NCI-H69 (cell line): ENCODE data around the gene PHOSPHO1.
"Not testable (repeated sequence)": the region's sequence is repeated elsewhere in the genome, so short reads cannot be mapped to it uniquely, and the experiment has no call there.

Source experiments
- DNase-seq: peaks from one replicate; lab custom pipeline; 2025; lab: John Stamatoyannopoulos, UW

The PHOSPHO1 gene, protein sequence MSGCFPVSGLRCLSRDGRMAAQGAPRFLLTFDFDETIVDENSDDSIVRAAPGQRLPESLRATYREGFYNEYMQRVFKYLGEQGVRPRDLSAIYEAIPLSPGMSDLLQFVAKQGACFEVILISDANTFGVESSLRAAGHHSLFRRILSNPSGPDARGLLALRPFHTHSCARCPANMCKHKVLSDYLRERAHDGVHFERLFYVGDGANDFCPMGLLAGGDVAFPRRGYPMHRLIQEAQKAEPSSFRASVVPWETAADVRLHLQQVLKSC

DNA sequence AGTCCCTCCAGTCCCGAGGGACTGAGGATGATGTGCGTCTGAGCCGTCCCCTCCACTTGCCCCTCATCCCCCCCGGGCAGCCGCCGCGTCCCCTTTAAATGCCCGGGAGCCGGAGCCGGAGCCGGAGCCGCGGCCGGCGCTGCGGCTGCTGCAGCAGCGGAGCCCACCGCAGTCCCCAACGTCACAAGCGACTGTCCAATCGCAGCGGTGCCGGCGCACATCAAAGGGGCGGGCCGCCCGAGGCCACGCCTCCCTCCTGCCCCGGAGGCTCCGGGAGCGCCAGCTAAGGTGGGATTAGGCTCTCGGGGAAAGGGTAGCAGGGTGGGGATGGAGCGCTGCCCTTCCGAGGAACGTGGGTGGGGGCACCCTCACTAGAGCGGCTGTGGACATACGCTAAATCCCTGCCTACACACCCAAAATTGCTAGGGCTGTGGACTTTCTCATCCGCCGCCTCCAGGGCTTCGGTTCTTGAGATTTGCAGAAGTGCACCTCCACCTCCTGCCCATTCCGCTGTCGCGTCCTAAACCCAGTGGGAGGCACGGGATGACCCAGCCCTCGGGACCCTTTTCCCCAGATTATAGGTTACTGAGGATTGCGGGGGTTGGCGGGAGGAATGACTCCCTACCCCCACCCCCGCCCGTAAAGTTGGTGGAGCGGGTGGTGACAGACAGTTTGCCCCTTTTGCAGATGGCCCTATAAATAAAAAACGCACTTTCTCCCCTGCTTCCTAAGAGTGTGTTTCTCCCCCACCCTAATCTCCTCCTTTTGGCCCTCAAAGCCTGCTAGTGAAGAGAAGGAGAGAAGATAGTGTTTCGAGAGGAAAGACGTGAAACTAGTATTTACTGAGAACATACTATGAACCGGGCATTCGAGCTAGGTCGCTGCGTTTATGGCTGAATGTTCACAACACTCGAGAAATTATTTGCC is at the start of gene PHOSPHO1:
TSS of gene PHOSPHO1 (minus strand) at position 152 of the 927 bp plus-strand sequence. CDS start 4,096 bp downstream, outside the sequence.
- peak; percentile 80 for DNase-seq

DNA sequence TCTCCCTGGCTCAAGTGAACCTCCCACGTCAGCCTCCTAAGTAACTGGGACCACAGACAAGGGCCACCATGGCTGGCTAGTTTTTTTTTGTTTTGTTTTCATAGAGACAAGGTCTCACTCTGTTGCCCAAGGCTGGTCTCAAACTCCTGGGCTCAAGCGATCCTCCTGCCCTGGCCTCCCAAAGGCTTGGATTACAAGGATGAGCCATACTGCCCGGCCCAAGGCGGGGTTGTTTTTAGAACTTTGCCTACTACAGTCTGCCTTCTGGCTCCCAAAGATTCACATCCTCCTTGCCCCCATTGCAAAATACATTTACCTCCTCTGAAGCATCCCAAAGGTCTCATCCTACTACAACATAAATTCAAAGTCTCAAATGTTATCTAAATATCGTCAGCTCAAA is 49.5 kb upstream of the PHOSPHO1 start:
- no peak for DNase-seq

DNA sequence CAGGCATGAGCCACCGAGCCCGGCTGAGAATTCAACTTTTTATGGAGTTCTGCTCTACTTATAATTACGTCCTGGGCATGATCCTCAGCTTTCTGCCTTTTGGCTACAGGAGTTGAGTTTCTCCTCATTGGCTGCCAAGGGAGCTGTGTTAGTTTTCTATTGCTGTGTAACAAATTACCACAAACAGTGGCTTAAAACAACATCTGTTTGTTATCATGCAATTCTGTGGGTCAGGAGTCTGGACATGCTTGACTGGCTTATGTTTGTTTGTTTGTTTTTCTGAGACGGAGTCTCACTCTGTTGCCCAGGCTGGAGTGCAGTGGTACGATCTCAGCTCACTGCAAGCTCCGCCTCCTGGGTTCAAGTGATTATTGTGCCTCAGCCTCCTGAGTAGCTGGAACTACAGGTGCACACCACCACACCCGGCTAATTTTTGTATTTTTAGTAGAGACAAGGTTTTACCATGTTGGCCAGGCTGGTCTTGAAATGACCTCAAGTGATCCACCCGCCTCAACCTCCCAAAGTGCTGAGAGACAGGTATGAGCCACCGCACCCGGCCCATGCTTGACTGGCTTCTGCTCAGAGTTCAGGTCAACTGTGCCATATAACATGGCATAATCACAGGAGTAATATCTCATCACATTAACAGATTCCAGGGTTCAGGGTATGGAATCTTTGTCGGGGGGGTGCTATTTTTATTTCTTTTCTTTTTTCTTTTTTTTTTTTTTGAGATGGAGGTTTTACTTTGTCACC is 48.9 kb upstream of the PHOSPHO1 start:
- DNase-seq = not testable (repeated sequence)

DNA sequence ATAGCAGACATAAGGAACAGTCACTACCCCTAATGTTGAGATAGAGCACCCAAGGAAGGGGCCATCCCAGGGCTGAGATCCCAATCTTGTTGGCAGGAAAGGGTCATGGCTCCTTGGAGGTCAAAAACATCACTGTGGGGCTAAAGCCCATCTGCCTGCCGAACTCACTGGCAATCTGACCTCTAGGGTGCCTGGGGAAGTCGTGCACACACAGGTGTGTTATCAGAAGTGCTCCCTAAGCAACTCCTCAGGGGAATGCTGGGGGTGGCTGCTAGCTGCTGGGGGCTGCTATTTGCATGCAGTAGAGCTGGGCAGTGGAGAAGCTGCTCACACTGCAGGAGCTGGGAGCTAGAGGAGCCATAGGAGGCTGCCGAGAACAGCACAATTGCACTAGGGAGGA is 47.5 kb upstream of the PHOSPHO1 start:
- DNase-seq = no peak

DNA sequence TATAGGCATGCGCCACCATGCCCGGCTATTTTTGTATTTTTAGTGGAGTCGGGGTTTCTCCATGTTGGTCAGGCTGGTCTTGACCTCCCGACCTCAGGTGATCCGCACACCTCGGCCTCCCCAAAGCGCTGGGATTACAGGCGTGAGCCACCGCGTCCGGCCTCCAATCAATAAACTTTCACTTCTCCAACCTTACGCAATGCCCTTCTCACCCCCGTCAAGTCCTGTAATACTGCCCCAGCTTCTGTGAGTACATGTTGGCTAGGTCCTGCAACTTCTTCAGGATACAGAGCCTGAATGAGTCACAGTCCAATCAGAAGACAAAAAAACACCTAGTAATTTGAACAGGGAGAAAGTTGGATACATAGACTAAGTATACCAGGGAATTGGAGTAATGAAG is 47.1 kb upstream of the PHOSPHO1 start:
- no peak for DNase-seq

DNA sequence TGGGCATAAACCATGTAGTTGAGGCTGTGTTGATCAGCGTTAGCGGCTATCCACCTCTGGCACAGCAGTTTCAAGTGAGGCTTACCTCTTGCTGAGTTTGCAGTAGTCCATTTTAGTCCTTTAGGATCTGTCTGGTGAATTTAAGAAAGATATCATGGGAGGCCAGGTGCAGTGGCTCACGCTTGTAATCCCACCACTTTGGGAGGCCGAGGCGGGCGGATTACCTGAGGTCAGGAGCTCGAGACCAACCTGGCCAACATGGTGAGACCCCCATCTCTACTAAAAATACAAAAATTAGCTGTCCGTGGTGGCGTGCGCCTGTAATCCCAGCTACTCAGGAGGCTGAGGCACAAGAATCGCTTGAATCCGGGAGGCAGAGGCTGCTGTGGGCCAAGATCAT is 45.4 kb upstream of the PHOSPHO1 start:
- DNase-seq = not testable (repeated sequence)

DNA sequence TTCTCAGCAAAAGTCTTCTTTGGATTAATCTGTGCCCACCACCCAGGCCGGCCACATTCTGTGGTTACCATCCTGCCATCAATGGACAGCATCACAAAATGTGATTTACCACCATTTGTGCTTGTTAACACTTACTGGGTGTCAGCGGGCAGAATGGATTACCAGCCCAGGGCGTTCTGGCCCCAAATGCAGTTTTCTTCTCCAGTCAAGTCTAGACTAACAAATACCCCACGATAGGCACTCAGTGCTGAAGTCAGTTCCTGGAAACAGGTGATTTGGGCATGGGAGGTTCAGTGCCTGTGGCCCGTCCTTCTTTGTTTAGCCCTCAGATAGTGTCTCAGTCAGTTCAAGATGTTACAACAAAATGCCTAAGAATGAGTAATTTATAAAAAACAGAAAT is 38.8 kb upstream of the PHOSPHO1 start:
- DNase-seq = no peak

DNA sequence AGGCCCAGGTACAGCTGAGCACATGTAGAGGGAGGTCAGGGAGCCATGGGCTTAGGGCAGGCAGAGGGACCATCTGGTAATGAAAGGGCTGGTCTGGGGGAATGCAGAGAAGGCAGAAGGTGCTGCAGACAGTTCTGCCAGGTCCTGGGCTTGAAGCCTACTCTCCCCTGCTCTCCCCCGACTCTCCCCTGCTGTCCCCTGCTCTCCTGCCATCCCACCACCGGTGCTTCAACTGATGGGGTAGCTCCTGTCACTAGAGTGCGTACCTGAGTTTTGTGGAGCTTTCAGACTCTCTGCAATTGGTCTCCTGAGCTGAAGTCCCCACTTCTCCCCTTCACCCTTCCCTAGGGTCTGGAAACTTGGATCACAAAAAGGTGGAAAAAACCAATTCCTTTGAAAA is 37.3 kb upstream of the PHOSPHO1 start:
- no peak for DNase-seq

DNA sequence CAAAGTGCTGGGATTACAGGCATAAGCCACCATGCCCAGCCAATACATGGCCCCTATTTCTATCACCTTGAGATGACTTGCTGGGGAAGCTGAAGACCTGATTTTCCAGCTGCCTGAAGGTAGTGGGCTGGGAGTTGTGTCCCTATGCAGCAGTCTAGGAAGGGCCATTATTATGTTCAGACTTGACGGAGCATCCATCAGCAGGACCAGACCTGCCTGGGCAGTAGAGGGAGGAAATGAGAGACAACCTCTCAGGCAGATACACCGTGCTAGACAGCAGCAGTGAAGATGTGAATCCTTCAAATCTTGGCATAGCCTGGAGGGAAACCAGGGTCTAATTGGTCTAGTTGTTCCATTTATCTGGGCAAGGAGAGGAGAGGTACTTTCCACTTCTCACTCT is 35.6 kb upstream of the PHOSPHO1 start:
- DNase-seq = no peak

DNA sequence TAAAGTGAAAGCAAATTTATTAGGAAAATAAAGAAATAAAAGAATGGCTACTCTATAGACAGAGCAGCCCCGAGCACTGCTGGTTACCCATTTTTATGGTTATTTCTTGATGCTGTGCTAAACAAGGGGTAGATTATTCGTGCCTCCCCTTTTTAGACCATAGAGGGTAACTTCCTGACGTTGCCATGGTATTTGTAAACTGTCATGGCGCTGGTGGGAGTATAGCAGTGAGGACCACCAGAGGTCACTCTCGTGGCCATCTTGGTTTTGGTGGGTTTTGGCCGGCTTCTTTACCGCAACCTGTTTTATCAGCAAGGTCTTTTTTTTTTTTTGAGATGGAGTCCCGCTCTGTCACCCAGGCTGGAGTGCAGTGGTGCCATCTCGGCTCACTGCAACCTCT is 31.0 kb upstream of the PHOSPHO1 start:
- not testable (repeated sequence) for DNase-seq

DNA sequence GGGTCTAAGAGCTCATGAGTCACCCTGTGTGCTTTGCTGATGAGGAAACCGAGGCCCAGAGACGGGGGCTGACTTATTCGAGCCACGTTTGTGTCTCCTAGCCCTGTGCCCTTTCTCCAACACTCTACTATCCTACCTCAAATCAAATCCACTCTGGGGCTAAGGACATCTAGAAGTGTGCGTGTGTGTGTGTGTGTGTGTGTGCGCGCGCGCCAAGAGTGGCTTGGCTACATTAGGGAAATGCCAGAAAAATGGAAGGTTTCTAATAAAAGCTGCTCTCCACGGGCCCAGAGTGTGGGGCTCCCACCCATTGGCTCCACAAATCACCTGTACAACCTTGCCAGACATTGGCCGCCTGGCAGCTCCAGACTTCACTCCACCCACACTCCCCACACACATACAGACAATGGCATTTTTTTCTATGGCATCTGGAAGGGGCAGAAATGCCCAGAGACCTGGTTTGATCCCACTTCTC is 30.3 kb upstream of the PHOSPHO1 start:
- no peak for DNase-seq

DNA sequence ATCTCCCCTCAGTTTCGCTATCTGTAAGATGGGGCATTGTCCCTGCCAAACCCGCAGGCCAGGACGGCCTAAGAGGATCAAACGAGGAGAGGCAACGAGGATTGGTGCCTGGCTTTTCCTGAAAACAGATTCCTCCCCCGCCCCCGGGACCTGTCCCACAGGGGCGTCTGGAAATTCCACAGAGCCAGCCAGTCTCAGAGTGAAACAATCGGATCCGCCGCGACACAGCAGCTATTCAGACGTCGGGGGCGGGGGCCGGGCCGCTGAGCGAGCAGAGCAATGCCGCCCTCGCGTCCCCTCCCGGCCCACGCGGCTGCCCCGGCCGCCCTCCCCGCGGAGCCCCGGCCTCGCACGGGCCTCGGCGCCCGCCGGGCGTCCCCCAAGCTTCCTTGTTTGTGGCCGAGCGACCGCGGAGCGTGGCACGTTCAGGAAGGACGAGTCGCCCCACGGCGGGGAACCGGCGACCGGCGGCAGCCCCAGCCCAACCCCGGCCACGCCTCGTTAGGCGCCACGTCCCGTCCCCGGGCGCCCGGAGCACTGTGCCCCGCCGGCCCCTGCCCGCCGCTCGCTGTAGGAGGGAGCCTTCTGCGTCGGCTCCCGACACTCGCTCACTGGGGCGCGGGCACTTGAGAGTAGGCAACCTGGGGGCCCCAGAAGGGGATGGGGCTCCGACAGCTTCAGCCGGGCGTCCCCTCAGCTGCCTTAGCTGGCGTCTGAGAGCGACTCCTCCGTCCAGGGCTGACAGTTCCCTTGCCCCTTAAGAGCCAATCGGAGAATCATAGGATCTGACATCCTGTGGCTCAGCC is 29.6 kb upstream of the PHOSPHO1 start:
- peak; percentile 64 for DNase-seq

DNA sequence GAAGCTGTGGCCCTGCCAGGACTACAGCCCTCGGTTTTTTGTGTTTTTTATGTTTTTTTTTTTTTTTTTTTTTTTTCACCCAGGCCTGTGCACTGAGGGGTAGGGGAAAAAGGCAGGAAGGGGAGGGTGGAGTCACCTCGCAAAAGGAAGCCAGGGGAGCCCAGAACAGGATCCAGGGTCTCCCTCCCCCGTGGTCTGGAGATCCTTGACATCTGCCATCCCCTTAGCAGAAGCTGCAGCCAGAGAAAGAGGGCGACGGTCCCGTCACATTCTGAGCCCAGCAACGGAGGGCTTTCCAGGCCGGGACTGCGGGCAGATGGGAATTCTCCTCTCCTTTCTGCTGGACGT is 29.1 kb upstream of the PHOSPHO1 start:
- DNase-seq = no peak

DNA sequence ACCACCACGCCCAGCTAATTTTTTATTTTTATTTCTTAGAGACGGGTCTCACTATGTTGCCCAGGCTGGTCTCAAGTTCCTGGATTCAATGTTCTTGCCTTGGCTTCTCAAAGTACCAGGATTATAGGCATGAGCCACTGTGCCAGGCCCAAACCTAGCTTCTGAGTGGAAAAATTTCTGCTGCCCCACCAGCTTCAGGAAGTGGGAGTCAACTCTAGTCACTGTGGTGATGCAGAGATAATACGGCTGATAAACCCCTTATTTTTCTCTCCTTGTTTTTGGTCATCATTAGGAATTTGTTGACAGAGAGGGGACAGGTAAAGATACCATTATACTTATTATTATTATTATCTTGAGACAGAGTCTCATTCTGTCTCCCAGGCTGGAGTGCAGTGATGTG is 27.8 kb upstream of the PHOSPHO1 start:
- DNase-seq = no peak

DNA sequence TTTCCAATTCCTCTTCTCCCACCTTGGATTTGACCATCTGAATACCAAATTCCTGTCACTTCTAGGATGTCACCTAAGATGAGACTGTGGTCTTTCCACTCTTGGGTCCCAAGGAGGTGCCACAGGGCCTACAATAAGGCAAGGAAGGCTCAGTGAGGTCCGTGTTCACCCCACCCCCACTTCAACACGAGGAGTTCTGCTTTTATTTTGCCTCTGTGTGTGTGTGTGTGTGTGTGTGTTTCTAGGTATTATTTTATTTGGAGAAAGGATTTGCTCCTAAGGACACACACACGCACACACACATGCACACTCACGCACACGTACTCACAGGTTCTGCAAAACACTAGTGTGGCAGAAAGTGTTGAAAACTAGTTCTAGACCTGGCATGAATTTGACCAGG is 24.5 kb upstream of the PHOSPHO1 start:
- DNase-seq = no peak

DNA sequence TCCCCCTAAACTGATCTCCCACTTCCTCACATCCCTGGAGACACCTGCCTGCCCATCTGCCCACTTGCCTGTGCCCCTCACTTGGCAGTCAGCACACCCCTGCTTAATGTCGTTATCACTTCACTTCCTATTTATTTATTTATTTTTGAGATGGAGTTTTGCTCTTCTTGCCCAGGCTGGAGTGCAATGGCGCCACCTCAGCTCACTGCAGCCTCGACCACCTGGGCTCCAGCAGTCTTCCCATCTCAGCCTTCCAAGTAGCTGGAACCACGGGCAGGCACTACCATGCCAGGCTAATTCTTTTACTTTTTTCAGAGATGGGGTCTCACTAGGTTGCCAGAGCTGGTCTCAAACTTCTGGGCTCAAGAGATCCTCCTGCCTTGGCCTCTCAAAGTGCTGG is 23.5 kb upstream of the PHOSPHO1 start:
- no peak for DNase-seq

DNA sequence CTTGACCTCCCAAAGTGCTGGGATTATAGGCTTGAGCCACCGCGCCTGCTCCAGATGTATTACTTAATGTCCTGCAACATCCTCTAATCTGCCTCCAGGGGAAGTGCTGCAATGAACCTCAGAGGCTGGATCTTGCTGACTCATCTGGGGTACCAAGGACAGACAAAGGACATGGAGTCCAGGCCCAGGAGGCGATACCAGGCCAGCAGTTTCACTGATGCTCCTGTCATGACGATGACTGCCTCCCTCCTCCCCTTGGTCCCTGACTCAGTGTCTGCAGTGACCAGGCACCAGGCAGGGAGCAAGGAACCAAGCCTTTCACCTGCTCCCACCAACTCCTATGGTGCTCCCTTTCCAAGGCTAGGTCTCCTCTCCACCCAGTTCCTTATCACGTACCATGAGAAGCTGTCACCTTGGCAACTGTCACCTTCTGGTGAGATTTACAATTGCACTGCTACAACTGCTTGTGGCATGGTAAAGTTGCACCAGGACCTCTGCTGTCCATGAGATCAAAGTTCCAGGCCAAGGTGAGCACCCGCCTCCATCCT is 21.6 kb upstream of the PHOSPHO1 start:
- DNase-seq = no peak

DNA sequence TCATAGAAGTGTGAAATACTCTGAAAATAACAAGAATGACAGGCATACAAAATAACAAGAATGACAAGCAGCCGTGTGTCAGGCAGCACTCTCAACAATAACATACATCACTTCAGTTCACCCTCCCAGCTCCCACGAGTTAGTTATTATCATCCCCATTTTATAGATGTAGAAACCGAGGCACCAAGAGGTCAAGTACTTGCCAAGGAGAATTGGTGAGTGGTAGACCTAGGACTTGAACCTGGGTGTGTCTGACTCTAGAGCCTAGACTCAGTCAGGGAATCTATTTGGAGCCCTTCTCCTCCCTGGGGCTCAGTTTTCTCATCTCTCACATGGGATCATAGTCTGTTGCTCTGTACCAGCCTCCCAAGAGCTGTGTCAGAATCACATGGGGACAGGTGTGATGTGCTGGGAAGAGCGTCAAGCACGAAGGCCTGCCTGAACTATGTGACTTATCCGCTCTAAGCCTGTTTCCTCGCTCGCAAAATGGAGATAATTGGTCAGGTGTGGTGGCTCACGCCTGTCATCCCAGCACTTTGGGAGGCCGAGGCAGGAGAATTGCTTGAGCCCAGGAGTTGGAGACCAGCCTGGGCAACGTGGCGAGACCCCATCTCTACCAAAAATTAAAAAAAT is 19.4 kb upstream of the PHOSPHO1 start:
- no peak for DNase-seq

DNA sequence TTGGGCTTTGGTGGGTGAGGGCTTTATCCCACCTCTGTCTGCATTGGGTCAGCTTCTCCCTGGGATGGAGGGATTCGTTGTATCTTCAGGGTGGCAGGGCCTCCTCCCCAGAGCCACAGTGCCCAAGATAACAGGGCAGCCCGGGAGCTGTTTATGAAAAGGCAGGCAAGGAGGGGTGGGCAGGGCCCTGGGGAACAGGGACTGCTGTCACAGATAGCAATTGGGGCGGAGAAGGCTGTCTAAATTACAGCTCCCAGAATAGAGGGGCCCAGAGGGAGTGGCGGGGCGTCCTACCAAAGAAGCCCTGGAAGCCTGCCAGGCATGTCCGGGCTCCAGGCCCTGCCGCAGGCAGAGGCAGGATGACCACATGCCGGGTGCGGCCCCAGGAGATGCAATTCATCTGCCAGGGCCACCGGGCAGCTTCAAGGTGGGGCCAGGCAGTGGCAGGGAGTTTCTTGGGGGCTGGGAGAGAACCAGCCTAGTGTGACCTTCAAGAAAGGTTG is 18.8 kb upstream of the PHOSPHO1 start:
- DNase-seq = peak; percentile 53

DNA sequence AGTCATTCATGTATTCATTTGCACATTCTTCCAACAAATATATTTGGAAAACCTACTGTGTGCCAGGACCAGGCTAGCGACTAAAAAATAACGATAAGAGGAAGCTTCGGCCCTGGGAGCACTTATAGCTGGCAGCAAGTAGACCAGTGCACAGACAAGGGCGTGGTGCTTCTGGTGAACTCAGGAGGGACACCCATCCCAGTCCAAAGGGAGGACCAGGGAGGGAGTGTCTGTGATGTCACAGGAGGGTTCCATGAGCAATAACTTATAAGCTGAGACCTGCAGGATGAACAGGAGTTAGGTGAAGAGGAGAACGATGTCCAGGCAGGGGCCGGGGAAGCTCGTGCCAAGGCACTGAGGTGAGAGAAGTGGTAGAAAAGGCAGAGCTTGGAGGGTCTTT is 17.4 kb upstream of the PHOSPHO1 start:
- DNase-seq = no peak

DNA sequence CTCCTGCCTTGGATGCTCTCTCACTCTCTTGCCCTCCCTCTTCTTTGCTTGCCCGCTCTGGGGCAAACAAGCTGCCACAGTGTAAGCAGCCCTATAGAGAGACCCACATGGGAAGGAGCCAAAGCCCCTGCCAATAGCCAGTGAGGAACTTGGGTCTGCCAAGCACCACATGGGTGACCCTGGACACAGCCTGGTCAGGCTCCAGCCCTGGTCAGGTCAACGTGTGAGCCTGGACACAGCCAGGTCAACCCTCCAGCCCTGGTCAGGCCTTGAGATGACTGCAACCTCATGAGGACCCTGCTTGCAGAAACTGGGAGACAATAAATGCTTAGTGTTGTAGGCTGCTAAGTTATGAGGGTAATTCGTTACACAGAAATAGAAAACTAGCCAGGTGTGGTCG is 14.3 kb upstream of the PHOSPHO1 start:
- DNase-seq = no peak
